HG02973 (cell line): ENCODE results near the gene TCN2.
"Not testable (repeated sequence)": the region's sequence is repeated elsewhere in the genome, so short reads cannot be mapped to it uniquely, and the experiment has no call there.

ENCODE experiments used
- ATAC-seq: cut with Tn5 transposase; IDR thresholded peaks from one replicate; pipeline ENCODE4 v1.9.1; 2021; ENCODE audit warnings: moderate library complexity; ENCODE audit not compliant: unreplicated experiment

Gene TCN2

DNA sequence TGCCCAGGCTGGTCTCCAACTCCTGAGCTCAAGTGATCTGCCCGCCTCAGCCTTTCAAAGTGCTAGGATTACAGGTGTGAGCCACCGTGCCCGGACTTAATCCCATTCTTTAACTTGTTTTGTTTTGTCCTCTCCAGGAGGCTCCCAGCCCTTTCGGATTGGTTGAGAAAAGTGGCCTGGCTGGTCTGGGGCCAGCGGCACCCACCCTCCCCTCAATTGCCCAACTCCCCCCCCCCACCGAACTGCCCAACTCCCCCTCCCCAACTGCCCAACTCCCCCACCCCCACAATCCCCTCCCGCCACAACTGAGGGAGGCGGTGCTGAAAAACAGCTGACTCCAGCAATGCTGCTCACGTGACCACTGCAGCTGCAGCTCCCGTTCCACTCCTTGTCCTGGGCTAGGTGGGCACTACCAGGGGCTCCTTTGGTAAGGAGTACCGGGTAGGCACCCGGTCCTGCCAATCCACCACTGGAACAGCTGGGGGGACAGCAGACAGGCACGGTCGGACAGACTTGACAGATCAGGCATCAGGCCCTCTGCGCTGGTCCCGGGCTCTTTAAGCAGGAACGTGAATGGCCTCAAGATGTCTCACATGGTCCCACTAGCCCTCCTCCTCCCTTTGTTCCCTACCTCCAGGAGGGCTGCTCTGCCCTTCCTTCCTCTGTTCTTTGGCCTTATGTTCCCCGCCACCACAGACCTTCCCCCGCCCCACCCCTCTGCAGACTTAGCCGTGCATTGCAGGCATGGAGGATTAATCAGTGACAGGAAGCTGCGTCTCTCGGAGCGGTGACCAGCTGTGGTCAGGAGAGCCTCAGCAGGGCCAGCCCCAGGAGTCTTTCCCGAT is at the start of gene TCN2:
TCN2 (plus strand) TSS at position 720 of the 845 bp plus-strand sequence. CDS start 158 bp downstream, outside the sequence.
- no peak for ATAC-seq

DNA sequence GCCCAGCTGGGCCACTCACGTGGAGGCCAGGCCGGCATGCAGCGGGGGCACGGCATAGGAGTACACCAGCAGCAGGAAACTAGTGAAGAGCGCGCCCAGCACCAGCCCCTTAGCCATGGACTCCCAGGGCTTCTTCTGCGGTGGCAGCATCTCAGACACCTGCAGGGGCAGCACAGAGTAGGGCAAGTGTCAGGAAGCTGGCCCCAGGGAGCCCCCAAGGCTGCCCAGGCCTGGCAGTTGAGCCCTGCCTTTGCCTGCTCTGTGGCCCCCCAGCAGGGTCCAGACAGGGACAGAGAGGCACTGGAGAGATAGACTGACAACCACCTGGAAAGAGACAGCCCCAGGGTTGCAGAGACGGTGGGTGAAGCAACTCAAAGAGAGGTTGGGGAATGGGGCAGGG is 49.7 kb upstream of the TCN2 start:
- ATAC-seq, result no peak

DNA sequence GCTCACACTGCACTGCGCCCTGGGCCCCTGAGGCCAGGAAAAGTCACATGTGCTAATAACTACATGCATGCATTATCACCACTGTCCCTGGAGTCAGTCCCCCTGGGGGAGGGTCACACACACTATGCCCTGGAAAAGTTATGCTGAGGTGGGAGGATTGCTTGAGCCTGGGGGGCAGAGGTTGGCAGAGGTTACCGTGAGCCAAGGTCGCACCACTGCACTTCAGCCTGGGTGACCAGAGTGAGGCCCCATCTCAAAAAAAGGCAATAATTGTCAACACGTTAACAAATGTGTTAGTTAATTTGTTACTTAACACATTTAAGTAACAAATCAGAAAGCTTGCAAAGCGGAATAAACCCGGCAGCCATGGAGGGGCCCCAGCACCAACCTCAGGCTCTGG is 47.1 kb upstream of the TCN2 start:
- ATAC-seq, result no peak

DNA sequence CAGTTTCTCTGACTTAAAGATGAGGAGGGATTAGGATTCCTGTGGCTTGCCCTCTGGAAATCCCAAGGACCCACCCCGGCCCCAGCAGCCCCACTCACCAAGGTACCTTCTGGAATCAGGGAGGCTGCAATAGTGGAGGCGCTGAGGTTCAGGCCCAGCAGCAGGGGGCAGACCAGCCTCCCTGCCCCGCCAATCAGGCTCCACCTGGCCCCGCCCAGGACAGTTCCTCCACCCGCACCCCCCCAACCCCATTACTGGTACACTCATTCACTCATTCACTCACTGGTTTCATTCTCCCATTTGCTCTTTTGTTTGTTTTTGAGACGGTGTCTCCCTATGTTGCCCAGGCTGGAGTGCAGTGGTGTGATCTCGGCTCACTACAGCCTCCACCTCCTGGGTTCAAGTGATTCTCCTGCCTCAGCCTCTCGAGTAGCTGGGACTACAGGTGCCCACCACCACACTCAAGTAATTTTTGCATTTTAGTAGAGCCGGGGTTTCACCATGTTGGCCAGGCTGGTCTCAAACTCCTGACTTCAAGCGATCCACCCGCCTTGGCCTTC is 46.3 kb upstream of the TCN2 start:
- ATAC-seq, result not testable (repeated sequence)

DNA sequence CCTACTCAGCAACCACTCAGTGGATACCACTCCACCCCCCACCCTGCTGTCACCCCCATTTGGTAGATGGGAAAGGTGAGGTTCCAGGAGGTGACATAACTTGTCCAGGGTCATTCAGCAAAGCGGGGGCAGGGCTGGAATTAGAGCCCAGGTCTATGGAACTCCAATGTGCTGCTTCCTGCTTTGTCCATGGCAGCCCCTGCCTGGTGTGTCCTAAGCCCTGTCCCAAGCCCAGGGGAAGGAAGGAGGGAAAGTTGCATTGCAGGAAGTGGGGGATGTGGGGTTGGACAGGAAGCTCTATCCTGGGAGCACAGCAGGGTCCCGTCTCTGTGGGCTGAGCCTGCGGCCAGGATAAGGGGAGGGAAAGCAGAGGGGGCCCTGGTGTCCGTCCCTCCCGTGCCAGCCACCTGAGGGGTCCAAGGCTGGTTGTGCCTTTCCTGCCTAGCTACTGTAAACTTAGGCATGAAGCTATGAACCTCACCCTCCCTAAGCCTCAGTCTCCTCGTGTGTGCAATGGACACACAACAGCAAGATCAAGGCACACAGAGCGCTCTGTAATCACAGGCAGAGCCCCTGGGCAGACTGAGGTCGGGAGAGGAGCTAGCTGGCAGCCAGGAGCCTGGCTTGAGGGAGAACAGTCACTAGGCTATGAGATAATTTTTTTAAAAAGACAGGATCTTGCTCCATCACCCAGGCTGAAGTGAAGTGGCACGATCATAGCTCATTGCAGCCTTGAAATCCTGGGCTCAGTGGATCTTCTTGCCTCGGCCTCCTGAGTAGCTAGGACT is 45.4 kb upstream of the TCN2 start:
- ATAC-seq, result no peak

DNA sequence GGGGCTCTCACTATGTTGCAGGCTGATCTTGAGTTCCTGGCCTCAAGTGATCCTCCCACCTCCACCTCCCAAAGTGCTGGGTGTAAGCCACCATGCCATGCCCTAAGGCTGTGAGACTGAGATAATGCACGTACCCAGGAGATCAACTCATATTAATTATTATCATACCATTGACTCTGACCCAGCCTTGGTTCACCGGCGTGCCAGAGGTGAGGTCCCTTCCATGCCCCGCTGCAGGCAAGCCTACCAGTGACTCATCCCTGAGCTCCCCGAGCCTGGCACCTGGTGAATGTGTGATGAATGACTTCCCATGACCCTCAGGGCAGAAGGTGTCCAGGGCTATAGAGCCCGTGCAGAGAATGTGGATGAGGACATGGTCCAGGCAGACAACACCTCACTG is 44.6 kb upstream of the TCN2 start:
- no peak for ATAC-seq

DNA sequence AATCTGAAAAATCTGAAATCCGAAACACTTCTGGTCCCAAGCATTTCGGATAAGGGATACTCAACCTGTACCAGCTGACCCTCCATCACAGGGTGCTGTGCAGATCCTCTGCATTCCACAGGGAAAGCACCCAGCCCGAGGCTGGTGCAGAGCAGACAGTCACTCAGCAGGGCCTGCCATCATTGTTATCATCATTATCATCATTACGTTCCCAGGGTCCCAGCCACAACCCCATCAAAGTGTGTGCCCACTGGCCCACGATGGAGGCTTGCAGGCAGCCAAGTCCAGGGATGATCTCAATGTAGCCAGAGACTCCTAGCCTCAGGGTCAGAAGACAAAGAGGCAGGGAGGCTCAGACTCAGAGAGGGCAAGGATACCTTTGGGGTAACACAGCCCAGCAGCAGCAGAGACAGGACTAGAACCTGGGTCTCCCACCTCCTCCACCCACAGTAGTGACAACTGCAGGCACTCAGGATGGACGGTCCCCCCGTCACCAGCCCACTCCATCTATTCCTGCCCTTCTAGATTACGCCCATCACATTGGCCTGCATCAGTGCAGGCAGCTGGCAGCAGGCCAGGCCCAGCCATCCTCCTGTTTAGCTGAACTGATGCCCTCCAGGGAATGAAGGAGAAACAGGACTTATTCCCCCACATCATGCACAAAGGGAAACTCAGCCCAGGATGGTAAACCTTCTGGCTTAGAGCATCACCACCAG is 42.8 kb upstream of the TCN2 start:
- no peak for ATAC-seq

DNA sequence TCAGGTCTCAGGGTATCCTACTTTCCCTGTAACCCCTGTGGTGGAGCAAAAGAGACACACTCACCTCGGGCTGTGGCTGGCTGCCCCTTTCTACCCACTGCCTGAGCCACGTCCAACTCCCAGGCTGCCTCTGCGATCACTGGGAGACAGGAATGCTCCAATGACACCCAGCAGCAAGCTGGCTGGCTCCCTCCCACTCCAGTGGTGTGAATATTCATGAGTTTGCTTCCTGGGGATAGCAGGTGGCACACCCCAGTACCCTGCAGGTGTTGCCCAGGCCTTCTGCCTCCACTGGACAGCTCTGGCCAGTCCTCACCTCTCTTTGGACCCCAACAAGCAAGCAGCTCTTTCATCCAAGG is 42.2 kb upstream of the TCN2 start:
- ATAC-seq, result no peak

DNA sequence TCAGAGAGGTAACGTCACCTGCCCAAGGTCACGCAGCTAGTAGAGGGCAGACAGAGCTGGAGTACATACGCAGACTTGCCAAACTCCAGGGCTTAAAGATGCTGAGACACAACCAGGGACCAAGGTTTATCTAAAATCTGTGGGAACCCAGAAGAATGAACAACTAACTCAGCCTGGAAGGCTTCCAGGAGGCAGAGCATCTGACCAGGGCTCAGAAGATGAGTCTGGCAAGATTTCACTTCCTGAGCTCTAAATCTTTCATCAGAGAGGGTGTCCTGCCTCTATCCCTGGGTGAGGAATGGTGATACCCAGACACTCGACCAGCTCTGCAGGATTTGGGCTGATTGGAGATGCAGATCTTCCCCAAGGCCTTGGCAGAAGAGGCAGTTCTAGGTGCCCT is 41.6 kb upstream of the TCN2 start:
- no peak for ATAC-seq

DNA sequence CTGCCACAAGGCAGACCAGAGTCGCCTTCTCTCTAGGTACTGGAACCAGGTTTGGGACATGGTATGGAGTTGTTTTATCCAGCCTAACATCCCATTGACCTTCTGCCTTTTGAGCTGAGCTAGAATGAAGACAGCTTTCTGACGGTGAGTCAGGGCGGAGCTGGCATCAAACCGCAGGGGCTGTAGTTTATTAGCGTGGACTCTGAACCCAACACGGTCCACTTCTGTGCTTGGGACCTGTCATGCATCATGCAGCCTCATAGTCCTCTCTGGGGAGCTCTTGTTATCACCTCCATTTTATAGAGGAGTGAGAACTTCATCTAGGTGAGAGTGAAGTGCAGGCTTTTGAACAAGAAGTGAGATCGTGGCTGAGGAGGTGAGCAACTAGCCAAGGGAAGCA is 40.8 kb upstream of the TCN2 start:
- ATAC-seq, result no peak

DNA sequence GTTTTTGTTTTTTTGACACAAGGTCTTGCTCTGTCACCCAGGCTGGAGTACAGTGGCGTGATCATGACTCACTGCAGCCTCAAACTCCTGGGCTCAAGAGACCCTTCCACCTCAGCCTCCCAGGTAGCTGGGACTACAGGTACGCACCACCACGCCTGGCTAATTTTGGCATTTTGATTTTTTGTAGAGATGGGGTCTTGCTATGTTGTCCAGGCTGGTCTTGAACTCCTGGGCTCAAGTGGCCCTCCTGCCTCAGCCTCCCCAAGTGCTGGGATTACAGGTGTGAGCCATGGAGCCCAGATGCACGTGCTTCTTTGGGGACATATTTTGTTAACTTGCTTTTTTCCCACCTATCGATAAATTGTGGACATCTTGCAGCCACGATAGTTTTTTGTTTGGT is 39.7 kb upstream of the TCN2 start:
- ATAC-seq, result not testable (repeated sequence)

DNA sequence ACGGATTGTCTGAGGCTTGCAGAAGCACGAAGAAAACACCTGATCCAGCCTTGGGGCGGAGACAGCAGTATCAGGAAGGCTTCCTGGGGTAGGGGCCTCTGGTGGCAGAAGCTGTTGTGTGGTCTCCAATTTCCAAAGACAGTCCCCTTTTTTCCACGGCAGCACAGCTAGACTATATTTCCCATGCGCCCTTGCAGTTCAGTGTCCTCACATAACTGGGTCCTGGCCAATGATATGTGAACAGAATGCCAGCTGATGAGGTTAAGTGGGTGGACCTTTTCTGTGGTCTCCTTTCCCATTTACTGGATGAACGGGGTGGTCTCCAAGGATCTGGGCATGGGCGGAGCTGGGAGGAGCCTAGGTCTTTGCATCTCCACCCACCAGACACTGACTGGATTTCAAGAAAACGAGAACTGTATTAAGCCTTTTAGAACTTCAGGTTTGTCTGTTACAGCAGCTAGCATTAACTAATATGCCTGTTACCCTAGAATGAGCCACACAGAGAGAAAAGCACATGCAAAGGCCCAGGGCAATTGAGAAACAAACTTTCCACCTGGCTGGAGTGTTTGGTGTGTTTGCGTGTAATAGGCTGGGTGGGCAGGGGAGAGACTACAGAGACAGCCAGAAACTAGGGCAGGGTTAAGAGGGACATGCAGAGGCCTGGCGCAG is 38.7 kb upstream of the TCN2 start:
- no peak for ATAC-seq

DNA sequence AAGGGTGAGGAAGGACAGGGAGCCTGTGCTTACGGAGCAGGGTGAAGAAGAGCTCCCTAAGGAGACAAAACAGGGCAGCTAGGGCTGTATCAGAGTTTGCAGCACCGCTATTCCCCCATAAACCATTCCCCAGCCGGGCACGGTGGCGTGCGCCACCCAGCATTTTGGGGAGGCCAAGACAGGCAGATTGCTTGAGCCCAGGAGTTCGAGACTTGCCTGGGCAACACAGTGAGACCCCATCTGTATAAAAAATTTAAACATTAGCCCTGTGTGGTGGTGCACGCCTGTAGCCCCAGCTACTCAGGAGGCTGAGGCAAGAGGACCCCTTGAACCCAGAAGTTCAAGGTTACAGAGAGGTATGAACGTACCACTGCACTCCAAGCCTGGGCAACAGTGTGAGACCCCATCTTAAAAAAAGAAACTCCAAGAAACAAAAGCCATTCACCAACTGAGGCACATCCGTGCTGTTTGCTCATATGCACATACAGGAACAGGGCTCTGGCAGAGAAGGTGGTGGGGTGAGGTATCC is 37.2 kb upstream of the TCN2 start:
- no peak for ATAC-seq

DNA sequence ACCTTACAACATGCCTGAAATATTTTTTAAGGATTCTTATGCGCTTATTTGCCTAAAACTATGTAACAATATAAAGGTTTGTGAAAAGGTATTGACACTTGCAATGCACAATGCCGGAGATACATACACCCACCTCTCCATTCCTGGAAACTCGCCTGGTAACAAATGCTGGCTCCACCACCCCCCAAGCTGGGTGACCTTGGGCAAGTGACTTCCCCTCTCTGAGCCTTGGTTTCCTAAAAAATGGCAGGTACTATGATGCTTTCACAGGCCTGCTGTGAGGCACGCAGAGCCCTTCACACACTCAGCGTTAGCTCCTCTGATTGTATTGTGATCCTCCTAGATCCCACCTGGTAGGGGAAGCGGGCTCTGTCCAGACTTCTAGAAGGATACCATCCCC is 34.8 kb upstream of the TCN2 start:
- no peak for ATAC-seq

DNA sequence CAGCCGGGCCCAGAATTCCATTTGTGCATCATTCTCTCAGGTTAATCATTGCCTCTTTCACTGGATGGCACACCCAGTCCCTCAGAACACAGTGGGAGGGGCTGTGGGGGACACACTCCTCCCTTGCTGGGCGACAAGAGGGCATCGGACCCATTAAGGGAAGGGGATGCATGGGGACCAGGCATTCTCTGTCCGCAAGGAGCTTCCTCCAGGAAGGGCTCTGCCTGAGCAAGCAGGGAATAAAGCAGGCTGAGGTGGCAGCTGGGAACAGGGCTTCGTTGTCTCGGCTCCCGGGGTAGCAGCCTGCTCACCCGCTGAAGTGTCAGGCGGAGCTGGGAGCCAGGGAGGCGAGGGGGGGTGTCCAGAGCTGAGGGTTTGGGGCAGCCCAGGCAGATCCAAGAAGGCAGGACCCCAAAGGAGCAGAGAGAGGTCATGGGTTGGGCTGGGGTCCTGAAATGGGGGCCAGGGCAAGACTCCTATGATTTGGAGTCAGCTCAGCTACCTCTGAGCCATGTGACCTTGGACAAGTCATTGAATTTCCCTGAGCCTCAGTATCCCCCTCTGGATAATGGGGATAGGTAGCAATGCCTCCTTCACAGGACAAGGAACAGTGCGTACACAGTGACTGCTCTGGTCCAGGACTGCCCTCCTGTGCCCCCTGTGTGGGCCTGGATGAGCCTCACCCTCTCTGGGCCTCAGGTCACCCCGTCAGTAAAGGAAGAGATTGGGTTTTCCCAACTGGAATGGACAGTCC is 34.0 kb upstream of the TCN2 start:
- ATAC-seq, result no peak

DNA sequence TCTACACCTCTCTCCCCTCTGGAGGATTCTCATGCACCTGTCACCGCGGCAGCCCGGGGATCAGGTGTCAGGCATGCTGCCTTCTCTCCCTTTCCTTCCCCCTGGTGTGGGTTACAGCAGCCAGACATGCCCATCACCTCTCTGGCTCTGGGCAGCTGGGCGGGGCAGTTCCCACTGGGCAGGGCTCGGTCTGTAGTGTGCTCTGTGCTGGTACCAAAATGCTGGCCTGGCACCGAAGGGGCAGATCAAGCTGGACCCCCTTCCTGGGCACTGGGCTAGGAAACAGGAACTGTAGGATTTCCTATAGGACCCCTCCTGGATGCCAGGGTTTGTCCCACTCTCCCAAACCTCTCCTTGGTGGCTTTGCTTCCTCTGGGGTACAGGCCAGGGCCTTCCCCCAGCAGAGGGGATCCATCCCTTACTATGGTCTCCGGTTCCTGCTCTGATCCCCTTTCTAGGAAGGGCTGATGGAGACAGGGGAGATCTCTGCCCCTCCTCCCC is 33.3 kb upstream of the TCN2 start:
- no peak for ATAC-seq

DNA sequence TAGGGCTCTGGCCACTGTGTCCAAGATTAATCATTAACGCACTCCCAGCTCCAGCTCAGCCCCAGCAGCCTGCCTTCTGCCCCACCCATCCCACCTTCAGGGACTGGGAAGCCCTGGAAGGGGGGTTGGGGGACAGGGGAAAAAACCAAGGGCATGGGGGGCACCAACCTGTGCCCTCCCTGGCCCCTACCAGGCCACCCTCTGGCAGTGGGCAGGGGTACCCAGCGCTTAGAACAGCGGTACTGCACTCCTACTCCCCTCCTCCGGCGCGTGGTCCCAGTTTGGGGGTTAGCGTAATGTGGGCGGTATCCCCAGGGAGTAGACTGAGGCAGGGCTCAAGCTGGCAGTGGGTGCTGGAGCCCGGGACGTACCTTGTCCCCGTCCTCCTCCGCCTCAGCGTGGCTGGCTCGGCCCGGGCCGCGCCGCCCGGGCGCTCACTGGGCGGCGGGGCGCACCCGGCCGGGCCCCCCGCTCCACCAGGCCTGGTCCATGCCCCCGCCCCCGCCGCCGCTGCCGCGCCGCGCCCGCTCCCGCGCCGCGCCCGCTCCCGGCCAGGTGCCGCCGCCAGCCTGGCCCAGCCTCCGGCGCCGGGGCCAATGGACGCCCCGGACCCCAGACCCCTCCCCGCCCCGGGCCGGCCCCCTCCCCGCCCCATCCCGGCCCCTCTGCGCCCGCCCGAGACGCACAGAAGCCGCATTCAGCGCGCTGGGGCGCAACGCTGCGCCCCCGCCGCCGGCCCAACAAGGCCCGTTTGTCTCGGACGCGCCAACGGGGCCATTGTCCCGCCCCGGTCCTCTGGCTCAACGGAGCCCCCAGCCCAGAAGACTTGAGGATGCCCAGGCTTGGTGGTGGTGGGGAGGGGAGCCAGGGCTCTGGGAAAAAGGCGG is 32.6 kb upstream of the TCN2 start, which contains the start of gene GAL3ST1:
GAL3ST1 (minus strand) TSS at position 571 of the 887 bp plus-strand sequence. CDS start 17,273 bp downstream, outside the sequence.
- no peak for ATAC-seq

DNA sequence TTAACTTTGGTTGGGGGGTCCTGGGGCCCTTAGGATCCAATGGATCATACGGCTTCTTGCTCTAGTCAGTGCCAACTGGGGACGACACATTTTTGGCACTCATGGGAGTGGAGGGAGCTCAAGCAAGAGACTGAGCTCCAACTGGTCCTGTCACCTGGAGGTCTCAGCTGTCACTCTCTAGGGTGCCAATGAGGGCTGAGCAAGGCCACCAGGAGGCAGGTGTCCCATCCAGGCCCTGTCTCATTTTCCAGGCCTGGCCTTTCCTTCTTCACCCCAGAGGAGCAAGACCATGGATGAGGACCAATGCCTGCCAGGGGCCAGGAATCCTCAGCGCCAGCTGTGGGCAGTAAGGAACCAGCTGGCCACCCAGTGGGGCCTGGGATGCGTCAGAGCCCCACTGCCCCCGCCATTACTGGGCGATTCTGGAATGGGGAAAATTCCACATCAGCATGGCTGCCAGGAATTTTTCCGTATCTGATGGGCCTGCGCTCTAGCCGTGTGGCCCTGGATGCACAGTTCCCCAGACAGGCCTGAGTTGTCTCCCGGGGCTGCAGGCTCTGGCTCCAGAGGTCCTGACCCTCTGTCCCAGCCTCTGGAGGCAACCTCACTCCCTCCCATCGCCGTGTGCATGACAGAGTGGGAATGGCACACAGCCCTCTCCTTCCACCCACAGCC is 31.8 kb upstream of the TCN2 start:
- no peak for ATAC-seq
